Astrocyte (in vitro differentiated cells and primary cell): ENCODE results near the gene STRA8.

Experiments used
- CTCF ChIP-seq: IDR thresholded peaks from 2 replicates; pipeline ENCODE4 v1.5.1; 2011; ENCODE audit warnings: low read depth, mild to moderate bottlenecking, inconsistent platforms, low read length, moderate library complexity; ENCODE audit not compliant: insufficient read depth
- EZH2 ChIP-seq: IDR thresholded peaks from 2 replicates; pipeline ENCODE4 v1.6.1; 2012; ENCODE audit warnings: mild to moderate bottlenecking, low read length, inconsistent platforms; ENCODE audit not compliant: insufficient read depth

GRCh38 chr7:135193615-135194081 is 40.0 kb upstream of the STRA8 start:
- TF ChIP-seq EZH2 (no peak), CTCF (no peak)
